Pancreas (tissue), 10 donors: Measurements from ENCODE around the gene SLC4A7. TPM values are rescaled to one million over a fixed set of nuclear protein-coding genes. Genes with fewer than 3 reads are reported as not detected.

Experiments
- ATAC-seq, 4 donors: fragments of 200-7000 bp; cut with Tn5 transposase; one replicate each; pipeline versions ENCODE4 v1.8.0 to v1.9.1; 2020; ENCODE audit warnings: mild to moderate bottlenecking in 4 of 4, moderate library complexity in 4 of 4
- DNase-seq, 6 donors: peaks; one replicate each; pipeline ENCODE4 v3.0.0-alpha.2; 2020
- FAIRE-seq: peaks from 2 replicates; lab custom pipeline; 2012; peaks lifted over from hg19 to GRCh38; lab: Jason Lieb, UNC
- H3K27ac ChIP-seq, 4 donors: fragments of 200-600 bp; sonication (generic); 1 replicate in 3 of 4; 2 replicates in 1 of 4; pipeline versions ENCODE4 v1.5.0 to v1.8.0; 2020
- H3K27me3 ChIP-seq, 4 donors: fragments of 200-600 bp; one replicate each; pipeline ENCODE4 v1.8.0; 2021
- H3K36me3 ChIP-seq, 3 donors: fragments of 200-600 bp; sonication (generic) in 1 of 3; one replicate each; pipeline versions ENCODE4 v1.5.0 to v1.8.0; 2020 to 2021
- H3K4me1 ChIP-seq, 3 donors: fragments of 200-600 bp; one replicate each; pipeline ENCODE4 v1.8.0; 2021
- H3K4me3 ChIP-seq, 4 donors: fragments of 200-600 bp; sonication (generic) in 2 of 4; one replicate each; pipeline versions ENCODE4 v1.5.0 to v1.8.0; 2020 to 2021
- H3K9me3 ChIP-seq, 4 donors: fragments of 200-600 bp; one replicate each; pipeline ENCODE4 v1.8.0; 2021
- WGBS, 2 donors: extraction: QIAGEN DNeasy Blood & Tissue Kit; methylation state at CpG; one replicate each; pipeline ENCODE4 v1.1.7; 2013; 5-methylcytosine and 5-hydroxymethylcytosine counted together
- intact Hi-C, 3 donors: fragments of 100-400 bp; cut with DNase I; formaldehyde crosslinking; loops; one replicate each; pipeline versions ENCODE4 v1.11.1 to v1.14.2; 2022
- polyA plus RNA-seq, 2 donors: library from polyadenylated mRNA; stranded (reverse); fragments of 200-250 nt; gene quantifications; one replicate each; pipeline ENCODE4 v1.2.3, GENCODE V29; 2013
- total RNA-seq, 6 donors: library from RNA; stranded (reverse); fragmentation: NEBNext Ultra II Directional in 4 of 6; extraction: Animal tissue kit (Norgen Biotek cat#: 25700) in 4 of 6; gene quantifications; one replicate each; pipeline versions ENCODE4 v1.2.1 to v1.2.4, GENCODE V29; 2021 to 2023
- TF ChIP-seq, protein P1 (sequence below), 4 donors: fragments of 200-600 bp; sonication (generic) in 3 of 4; IDR thresholded peaks; one replicate each; pipeline versions ENCODE4 v1.5.0 to v1.8.0; 2021; ENCODE audit warnings: antibody characterized with exemption in 4 of 4
- donor health status: healthy with polysubstance abuse.
- donor health status: DM: no; HTN: no; CAD: no; lungs with moderate emphysema.
- donor health status: DM: no; HTN: no; CAD: no.
- donor health status: control.
- donor health status: control.
- donor health status: Bipolar disorder and iron deficiency.
- donor health status: DM: yes; HTN: yes; CAD: no.
- donor health status: DM: no; HTN: no; CAD: no.
- donor health status: DM: no; HTN: no; CAD: no.
- donor health status: DM: yes; HTN: yes; CAD: no.

Gene SLC4A7
- total and polyA plus RNA-seq, 8 donors, result 1.4 to 11.1 (median 3.7) TPM

DNA sequence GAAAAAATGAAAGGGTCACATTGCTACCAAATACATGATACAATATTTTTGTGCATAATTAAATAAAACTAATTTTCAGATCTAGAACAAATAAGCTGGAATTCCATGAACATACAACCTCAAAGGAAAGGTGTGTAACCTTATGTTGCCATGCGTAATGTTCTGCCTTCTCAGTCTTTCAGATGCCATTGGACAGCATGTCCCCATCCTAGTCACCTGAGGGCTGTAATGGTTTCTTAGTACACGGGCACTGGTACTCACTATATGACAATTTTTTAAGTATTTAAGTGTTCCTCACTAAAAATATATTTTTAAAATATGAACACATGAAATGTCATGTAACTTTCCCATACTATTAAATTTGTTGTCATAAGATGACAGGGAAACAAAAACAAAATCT, 139.1 kb downstream of the SLC4A7 start:
- no peaks in the 10 kb centered on the region for H3K27me3 ChIP-seq
- 87 to 91% methylated on average over 2 of the region's 2 CpGs for WGBS, 2 donors
- no peaks in the 10 kb centered on the region for H3K9me3 ChIP-seq
- intact Hi-C loops, result no loop called here
- H3K36me3 ChIP-seq, result no peaks in the 10 kb centered on the region
- ATAC-seq (no peak), DNase-seq (no peak), FAIRE-seq (no peak)
- H3K27ac ChIP-seq, result no peak overlapping the region
- H3K4me3 ChIP-seq, result no peak overlapping the region
- TF ChIP-seq, protein P1, sequence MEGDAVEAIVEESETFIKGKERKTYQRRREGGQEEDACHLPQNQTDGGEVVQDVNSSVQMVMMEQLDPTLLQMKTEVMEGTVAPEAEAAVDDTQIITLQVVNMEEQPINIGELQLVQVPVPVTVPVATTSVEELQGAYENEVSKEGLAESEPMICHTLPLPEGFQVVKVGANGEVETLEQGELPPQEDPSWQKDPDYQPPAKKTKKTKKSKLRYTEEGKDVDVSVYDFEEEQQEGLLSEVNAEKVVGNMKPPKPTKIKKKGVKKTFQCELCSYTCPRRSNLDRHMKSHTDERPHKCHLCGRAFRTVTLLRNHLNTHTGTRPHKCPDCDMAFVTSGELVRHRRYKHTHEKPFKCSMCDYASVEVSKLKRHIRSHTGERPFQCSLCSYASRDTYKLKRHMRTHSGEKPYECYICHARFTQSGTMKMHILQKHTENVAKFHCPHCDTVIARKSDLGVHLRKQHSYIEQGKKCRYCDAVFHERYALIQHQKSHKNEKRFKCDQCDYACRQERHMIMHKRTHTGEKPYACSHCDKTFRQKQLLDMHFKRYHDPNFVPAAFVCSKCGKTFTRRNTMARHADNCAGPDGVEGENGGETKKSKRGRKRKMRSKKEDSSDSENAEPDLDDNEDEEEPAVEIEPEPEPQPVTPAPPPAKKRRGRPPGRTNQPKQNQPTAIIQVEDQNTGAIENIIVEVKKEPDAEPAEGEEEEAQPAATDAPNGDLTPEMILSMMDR (IDR thresholded peaks at IDR 0.05), result no peak
- H3K4me1 ChIP-seq, result no peaks in the 10 kb centered on the region

DNA sequence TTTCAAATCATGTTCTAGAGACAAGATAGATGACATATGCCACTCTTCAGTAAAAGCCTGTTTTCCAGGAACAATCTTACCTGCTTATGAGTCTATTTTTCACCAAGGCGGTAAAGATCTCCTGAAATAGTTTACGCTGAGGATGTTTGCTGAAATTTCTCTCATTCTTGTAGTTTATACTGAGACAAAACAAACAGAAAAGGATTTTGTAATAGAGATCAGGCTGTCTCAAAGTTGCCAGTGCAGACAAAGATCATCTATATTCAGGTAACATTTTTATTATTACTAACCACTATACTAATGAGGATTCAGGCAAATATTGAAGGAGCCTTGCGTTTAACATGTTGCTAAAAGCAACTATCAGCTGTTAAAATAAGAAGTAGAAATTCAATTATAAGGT, 140.0 kb downstream of the SLC4A7 start:
- intact Hi-C loops, result no loop called here
- FAIRE-seq (no peak), DNase-seq (no peak), ATAC-seq (no peak)
- Histone ChIP-seq H3K36me3 (no peaks in the 10 kb centered on the region), H3K4me3 (no peak overlapping the region), H3K4me1 (no peaks in the 10 kb centered on the region), H3K27ac (no peak overlapping the region), H3K27me3 (no peaks in the 10 kb centered on the region), H3K9me3 (no peaks in the 10 kb centered on the region)
- WGBS, 2 donors, result 90 to 93% methylated on average over 3 of the region's 3 CpGs
- TF ChIP-seq, protein P1 (IDR thresholded peaks at IDR 0.05), result no peak

DNA sequence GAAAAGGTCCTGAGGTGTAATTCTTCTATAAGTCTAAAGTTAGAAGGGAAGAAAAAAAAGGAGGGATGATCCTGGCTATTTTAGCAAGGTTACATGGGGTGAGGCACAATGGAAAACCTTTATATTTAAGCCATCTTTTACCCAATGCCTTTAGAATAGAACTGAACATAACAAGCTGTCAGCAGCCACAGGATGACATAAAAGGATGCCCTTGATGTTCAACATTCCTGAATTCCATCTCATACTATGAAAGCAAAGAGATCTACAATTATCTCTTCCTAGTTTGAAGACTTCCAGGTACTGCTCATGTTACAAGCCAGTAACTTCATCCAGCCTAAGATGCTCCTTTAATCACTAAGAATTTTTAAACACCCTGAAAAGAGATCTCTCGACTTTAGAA, 141.9 kb downstream of the SLC4A7 start:
- DNase-seq, result no peak
- WGBS, 2 donors, result 73 to 87% methylated on average over 1 of the region's 1 CpG
- Histone ChIP-seq H3K27ac (no peak overlapping the region), H3K4me1 (no peaks in the 10 kb centered on the region), H3K9me3 (no peaks in the 10 kb centered on the region), H3K36me3 (no peaks in the 10 kb centered on the region), H3K4me3 (no peak overlapping the region), H3K27me3 (no peaks in the 10 kb centered on the region)
- TF ChIP-seq, protein P1 (IDR thresholded peaks at IDR 0.05), result no peak
- no peak for ATAC-seq
- FAIRE-seq, result no peak
- intact Hi-C loops, result no loop called here

DNA sequence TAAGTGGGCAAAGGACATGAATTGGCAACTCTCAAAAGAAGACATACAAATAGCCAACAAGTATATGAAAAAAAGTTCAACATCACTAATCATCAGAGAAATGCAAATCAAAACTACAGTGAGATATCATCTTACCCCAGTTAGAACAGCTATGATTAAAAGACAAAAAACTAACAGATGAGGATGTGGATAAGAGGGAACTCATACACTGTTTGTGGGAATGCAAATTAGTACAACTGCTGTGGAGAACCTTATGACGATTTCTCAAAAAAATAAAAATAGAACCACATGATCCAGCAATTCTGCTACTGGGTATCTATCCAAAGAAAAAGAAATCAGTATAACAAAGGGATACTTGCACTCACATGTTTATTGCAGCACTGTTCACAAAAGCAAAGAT, 143.7 kb downstream of the SLC4A7 start:
- H3K27me3 ChIP-seq, result no peaks in the 10 kb centered on the region
- H3K9me3 ChIP-seq, result no peaks in the 10 kb centered on the region
- H3K4me1 ChIP-seq, result no peaks in the 10 kb centered on the region
- intact Hi-C loops, result no loop called here
- TF ChIP-seq, protein P1 (IDR thresholded peaks at IDR 0.05), result no peak
- no peak for DNase-seq
- no peak overlapping the region for H3K4me3 ChIP-seq
- no peaks in the 10 kb centered on the region for H3K36me3 ChIP-seq
- peak in 1 of 4 donors; percentile 38 for ATAC-seq
- FAIRE-seq, result no peak
- no peak overlapping the region for H3K27ac ChIP-seq
- WGBS, 2 donors, result 57 to 62% methylated on average over 1 of the region's 1 CpG

DNA sequence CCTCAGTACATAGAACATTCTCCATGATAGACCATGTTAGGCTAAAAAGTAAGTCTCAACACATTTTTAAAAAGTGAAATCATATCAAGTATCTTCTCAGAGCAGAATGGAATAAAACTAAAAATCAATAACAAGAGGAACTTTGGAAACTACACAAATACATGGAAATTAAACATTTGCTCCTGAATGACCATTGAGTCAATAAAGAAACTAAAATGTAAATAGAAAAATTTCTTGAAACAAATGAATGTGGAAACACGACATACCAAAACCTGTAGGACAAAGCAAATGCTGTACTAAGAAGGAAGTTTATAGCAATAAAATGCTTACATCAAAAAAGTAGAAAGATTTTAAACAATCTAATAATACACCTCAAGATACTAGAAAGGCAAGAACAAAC, 148.6 kb downstream of the SLC4A7 start:
- FAIRE-seq (no peak), DNase-seq (no peak), ATAC-seq (no peak)
- Histone ChIP-seq H3K4me3 (no peak overlapping the region), H3K36me3 (no peaks in the 10 kb centered on the region), H3K27ac (no peak overlapping the region), H3K27me3 (no peaks in the 10 kb centered on the region), H3K4me1 (no peaks in the 10 kb centered on the region), H3K9me3 (no peaks in the 10 kb centered on the region)
- TF ChIP-seq, protein P1 (IDR thresholded peaks at IDR 0.05), result no peak
- WGBS, 2 donors, result 11 to 18% methylated on average over 1 of the region's 1 CpG
- intact Hi-C loops, result no loop called here
